Measurements from ENCODE around the gene ADH1B. TPM values are rescaled to one million over a fixed set of nuclear protein-coding genes. Genes with fewer than 3 reads are reported as not detected.

The ADH1B gene
- total and polyA plus RNA-seq, 2 experiments from 2014 or later: not detected

DNA sequence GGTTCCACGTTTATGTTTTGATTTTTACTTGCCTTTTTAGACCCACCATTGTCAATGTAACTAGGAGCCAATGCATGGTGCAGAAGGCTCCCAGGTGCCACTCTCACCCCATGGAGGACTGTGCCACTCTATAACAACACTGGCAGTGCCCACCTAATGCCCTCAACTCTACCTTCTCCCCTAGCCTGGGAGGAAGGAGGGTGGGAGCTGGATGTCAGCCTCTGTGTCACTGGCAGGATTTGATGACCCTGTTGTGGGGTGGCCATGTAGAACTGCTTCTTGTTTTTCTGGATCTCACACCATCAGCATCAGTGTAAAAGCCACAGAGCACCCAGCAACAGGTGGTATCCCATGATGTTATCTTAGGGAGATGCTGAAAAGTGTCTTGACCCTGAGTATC, 13.7 kb upstream of the ADH1B start:
- DNase-seq (ENCODE audit: low spot score) (no peak), ATAC-seq (no peak)
- H3K36me3 ChIP-seq (ENCODE audit: insufficient read depth): no peaks in the 10 kb centered on the region
- no peak overlapping the region for H3K4me2 ChIP-seq
- no peaks in the 10 kb centered on the region for H3K36me3 Mint-ChIP-seq (ENCODE audit: low read depth)
- H2AFZ ChIP-seq: no peak overlapping the region
- TF ChIP-seq JUNB (IDR thresholded peaks at IDR 0.05; ENCODE audit: unreplicated experiment) (no peak), EZH2phosphoT487 (IDR thresholded peaks at IDR 0.05; ENCODE audit: unreplicated experiment) (no peak), ZNF114 (CRISPR knock-in tag; IDR thresholded peaks at IDR 0.05) (no peak), ZNF331 (CRISPR knock-in tag; IDR thresholded peaks at IDR 0.05; ENCODE audit: low read depth) (no peak)
- TF ChIP-seq, protein P1, sequence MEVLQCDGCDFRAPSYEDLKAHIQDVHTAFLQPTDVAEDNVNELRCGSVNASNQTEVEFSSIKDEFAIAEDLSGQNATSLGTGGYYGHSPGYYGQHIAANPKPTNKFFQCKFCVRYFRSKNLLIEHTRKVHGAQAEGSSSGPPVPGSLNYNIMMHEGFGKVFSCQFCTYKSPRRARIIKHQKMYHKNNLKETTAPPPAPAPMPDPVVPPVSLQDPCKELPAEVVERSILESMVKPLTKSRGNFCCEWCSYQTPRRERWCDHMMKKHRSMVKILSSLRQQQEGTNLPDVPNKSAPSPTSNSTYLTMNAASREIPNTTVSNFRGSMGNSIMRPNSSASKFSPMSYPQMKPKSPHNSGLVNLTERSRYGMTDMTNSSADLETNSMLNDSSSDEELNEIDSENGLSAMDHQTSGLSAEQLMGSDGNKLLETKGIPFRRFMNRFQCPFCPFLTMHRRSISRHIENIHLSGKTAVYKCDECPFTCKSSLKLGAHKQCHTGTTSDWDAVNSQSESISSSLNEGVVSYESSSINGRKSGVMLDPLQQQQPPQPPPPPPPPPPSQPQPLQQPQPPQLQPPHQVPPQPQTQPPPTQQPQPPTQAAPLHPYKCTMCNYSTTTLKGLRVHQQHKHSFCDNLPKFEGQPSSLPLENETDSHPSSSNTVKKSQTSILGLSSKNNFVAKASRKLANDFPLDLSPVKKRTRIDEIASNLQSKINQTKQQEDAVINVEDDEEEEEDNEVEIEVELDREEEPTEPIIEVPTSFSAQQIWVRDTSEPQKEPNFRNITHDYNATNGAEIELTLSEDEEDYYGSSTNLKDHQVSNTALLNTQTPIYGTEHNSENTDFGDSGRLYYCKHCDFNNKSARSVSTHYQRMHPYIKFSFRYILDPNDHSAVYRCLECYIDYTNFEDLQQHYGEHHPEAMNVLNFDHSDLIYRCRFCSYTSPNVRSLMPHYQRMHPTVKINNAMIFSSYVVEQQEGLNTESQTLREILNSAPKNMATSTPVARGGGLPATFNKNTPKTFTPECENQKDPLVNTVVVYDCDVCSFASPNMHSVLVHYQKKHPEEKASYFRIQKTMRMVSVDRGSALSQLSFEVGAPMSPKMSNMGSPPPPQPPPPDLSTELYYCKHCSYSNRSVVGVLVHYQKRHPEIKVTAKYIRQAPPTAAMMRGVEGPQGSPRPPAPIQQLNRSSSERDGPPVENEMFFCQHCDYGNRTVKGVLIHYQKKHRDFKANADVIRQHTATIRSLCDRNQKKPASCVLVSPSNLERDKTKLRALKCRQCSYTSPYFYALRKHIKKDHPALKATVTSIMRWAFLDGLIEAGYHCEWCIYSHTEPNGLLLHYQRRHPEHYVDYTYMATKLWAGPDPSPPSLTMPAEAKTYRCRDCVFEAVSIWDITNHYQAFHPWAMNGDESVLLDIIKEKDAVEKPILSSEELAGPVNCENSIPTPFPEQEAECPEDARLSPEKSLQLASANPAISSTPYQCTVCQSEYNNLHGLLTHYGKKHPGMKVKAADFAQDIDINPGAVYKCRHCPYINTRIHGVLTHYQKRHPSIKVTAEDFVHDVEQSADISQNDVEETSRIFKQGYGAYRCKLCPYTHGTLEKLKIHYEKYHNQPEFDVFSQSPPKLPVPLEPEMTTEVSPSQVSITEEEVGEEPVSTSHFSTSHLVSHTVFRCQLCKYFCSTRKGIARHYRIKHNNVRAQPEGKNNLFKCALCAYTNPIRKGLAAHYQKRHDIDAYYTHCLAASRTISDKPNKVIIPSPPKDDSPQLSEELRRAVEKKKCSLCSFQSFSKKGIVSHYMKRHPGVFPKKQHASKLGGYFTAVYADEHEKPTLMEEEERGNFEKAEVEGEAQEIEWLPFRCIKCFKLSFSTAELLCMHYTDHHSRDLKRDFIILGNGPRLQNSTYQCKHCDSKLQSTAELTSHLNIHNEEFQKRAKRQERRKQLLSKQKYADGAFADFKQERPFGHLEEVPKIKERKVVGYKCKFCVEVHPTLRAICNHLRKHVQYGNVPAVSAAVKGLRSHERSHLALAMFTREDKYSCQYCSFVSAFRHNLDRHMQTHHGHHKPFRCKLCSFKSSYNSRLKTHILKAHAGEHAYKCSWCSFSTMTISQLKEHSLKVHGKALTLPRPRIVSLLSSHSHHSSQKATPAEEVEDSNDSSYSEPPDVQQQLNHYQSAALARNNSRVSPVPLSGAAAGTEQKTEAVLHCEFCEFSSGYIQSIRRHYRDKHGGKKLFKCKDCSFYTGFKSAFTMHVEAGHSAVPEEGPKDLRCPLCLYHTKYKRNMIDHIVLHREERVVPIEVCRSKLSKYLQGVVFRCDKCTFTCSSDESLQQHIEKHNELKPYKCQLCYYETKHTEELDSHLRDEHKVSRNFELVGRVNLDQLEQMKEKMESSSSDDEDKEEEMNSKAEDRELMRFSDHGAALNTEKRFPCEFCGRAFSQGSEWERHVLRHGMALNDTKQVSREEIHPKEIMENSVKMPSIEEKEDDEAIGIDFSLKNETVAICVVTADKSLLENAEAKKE (CRISPR knock-in tag; IDR thresholded peaks at IDR 0.05): no peak
- TF ChIP-seq, protein P2, sequence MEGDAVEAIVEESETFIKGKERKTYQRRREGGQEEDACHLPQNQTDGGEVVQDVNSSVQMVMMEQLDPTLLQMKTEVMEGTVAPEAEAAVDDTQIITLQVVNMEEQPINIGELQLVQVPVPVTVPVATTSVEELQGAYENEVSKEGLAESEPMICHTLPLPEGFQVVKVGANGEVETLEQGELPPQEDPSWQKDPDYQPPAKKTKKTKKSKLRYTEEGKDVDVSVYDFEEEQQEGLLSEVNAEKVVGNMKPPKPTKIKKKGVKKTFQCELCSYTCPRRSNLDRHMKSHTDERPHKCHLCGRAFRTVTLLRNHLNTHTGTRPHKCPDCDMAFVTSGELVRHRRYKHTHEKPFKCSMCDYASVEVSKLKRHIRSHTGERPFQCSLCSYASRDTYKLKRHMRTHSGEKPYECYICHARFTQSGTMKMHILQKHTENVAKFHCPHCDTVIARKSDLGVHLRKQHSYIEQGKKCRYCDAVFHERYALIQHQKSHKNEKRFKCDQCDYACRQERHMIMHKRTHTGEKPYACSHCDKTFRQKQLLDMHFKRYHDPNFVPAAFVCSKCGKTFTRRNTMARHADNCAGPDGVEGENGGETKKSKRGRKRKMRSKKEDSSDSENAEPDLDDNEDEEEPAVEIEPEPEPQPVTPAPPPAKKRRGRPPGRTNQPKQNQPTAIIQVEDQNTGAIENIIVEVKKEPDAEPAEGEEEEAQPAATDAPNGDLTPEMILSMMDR (conservative IDR thresholded peaks at IDR 0.05; ENCODE audit: low read depth in 2 of 2): no peak
- H4K20me1 ChIP-seq (replicated peaks; ENCODE audit: insufficient read depth): no peaks in the 10 kb centered on the region
- no peaks in the 10 kb centered on the region; the same call in 2 of the 3 replicates for H3K4me1 Mint-ChIP-seq
- H3F3A ChIP-seq (replicated peaks; ENCODE audit: low read depth): no peaks in the 10 kb centered on the region
- no peaks in the 10 kb centered on the region for H3K79me2 ChIP-seq (replicated peaks; ENCODE audit: insufficient read depth)
- no peaks in the 10 kb centered on the region for H3K9me2 ChIP-seq (ENCODE audit: insufficient read depth)
- H3K27me3 ChIP-seq (ENCODE audit: insufficient read depth): no peaks in the 10 kb centered on the region
- H3K27me3 Mint-ChIP-seq (ENCODE audit: insufficient read depth, low read depth, poor library complexity): no peaks in the 10 kb centered on the region
- H3K27ac Mint-ChIP-seq: no peak overlapping the region
- H3K4me3 ChIP-seq: no peak overlapping the region
- peaks cover 2% of the 10 kb centered on the region; the same call in 1 of the 3 replicates for H3K9me3 Mint-ChIP-seq
- no peak overlapping the region for H3K4me3 Mint-ChIP-seq
- no peaks in the 10 kb centered on the region for H3K4me1 ChIP-seq (ENCODE audit: insufficient read depth)
- no peak overlapping the region for H3K27ac ChIP-seq (ENCODE audit: low read depth)

All from GM23338 (cell line).